Measurements from ENCODE around the gene MYO7B.
A peak's percentile ranks its signal among the peaks of the same experiment; 100 is the strongest.

MYO7B gene

DNA sequence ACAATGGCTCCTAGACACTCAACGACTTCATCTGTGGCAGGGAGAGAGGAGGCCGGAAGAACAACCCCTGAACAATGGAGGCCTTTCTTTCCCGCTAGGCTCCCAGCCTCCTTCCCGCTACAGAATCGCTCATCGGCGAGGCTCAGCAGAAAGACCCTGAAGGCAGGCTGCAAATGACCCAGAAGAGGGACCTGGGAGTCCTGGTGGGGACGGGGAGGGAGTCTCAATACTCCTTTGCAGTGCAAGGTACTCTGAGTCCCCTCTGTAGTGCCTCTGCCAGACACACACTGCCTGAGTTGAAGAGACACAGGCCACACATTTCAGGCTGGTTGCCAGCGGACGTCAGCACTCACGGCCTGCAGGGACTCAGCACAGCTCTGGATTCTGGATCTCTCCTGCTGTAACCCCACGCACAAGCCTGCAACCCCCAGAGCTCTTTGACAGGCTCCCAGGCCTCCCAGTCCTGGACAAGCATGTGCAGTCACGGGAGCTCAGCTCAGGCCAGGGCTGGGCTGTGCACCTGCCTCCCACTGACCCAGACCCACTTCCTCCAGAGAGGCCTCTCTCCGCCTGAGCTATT is 116.6 kb downstream of the MYO7B start:
- DNase-seq: peak in 11 of 14 donors; percentile 38 to 86 (median 71)

DNA sequence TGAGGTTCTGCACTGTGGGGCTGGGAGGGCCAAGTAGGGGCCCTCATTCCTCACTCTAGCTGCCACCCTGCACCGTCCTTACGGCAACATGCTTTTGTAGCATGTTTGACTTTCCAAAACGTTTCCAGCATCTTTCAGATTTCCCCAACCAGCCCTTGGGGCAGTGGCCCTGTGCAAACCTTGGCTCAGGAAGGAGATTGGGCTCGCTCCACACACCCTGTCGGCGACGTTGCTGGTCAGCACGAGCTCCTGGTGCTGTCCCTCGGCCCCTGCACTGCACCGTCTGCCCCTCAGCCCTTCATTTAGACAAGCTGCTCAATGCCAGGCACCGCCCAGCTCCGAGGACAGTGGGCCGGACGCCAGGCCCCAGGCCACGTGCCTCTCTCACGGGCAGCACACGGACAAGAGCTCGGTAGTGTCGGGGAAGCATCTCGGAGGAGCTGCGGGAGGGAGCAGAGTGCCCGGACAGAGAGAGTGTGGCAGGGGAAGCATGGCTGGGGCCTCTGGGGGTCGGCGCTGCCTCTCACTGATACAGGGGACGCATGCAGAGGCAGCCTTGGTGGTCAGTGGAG is 117.4 kb downstream of the MYO7B start:
- DNase-seq: no peak

DNA sequence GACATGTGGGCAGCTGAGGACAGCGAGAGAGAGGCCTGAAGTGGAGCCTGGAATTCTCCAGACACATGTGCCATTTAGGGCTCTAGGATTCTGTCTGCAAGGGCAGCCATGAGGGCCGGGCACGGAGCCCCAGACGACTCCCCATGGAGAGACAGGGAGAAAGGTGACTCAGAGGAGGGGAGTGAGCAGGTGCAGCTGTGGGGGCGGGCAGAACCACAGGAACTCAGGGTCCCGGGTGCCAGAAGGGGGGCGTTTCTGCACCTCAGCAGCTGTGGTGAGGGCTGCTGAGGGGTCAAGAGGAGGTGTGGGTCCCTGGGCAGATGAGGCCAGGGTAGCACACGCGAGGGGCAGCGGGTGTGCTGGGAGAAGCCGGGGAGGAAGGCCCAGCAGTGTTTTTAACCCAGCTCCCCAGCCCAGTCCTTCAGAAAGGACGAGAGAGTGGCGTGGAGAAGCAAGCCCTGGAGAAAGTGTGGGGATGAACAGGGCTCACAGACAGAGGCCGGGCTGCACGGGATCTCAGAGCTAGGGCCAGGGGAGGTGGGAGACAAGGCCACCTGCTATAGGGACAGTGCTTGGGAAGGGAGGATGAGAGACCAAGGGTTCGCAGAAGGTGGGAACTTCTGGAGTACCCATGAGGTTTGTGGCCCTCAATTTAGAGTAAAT is 118.1 kb downstream of the MYO7B start:
- DNase-seq: no peak

DNA sequence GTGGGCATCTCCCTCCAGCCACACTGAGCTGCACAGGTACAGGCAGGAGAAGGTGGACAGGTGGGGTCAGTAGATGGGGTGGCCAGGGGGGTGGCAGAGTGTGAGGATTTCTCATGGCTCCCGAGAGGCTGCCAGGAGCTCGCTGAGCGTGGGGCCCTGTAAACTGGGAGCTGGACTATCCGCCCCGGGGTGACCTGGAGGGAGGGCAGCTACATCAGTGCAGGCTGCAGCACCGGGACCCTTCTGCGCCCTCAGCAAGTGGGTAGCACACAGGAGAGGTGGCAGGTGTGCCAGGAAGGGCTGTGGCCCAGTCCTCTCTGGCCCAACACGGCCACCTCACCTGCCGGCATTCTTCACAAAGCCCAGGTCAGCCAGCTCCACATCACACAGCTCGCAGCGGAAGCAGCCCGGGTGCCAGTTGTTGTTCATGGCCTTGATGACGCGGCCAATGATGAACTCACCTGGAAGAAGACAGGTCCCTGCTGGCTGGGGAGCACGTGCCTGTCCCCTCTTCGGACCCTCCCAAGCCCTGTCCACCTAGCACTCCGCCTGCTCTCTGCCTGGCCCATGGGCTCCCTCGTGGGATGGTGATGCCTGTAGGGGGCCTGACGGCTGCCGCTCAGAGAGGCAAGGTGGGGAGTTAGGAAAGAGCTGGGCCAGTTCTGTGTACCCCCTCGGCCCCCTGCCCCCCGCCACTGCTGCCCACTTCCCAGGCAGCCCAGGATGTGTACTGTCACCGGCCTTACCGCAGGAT is 118.8 kb downstream of the MYO7B start:
- no peak for DNase-seq

DNA sequence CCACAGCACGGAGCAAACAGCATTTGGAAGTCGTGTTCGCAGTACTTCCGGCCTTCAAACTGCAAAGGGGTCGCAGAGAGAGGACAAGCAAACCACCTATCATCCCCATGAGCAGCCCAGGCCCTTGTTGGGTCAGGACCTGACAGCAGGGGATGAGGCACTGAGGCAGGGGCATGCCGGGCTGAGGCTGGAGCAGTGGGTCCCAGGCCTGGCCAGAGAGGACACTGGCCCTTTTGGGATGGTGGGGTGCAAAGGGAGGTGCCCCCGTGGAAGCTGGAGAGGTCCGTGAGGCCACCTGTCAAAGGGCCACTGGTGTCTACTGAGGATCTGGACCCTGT is 119.3 kb downstream of the MYO7B start:
- no peak for DNase-seq

DNA sequence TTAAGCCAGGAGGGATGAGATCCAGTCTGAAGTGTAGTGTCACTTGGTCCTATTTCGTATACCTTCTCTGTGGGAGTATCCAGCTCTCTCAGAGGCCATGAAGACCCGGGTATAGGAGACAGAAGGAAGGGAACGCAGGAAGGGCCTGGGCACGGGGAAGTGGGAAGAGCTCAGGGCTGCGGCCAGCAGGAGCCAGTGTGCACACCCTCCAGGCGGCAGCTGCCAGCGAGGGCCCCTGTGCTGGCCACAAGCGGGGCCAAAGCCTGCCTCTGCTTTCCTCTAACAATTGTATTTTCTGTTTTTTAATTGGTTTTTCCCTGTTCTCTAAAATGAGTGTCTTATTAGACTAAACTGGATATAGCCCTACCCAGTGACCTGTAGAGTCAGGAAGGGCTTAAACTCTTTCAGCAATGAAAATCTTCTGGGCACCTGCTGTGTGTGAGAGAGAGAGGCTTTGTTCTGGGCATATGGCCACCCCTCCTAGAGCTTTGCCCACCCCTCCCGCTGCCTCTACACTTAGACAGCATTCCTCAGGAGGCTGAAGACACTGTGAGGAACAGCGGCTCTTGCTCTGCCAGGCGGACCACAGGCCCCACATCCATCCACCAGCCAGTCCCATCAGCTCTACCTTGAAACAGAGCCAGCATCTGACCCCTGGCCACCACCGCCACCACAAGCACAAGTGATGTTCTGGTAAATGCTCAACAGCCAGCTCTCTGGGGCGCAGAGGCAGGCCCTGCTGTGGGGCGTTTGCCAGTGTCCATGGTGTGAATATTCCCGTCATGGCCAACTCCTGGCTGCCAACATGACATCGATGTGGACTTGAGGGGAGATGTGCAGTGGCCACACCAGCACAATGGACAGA is 120.0 kb downstream of the MYO7B start:
- no peak for DNase-seq

DNA sequence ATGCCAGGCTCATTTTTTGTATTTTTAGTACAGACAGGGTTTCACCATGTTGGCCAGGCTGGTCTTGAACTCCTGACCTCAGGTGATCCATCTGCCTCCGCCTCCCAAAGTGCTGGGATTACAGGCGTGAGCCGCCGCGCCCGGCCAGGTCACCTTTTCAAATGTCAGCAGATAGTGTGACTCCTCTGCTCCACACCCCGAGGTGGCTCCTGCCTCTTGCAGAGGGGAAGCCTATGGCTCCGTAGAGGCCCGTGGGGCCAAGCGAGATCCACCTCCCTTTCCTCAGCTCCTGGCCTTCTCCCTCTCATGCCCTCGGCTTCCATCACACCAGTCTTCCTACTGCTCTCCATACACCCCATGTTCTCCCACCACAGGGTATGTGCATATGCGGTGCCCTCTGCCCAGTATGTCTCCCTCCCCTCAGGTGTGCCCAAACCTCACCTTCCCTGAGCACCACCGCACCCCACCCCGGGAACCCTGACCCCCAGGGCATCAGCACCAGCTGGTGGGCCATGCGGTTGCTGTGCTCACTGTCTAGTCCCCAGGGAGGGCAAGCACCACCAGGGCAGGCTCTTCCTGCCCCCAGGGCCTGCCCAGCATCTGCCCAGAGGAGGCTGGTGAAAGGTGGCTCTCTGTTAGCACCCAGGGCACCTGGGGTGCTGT is 121.2 kb downstream of the MYO7B start:
- DNase-seq: no peak

DNA sequence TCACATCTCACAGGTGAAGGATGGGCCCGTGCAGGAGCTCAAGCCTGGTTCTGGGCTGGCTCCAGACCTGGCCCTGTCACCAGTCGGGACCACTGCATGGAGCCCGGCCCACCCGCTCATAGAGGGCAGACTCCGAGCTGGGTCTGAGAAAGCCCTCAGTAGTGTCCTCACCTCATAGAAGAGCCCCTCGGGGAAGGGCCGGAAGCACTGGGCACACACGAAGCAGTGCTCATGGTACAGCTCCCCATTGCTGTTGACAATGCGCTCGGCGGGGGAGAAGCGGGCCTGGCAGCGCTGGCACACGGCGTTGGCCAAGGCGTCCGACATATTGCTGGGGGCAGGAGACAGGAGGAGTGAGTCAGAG is 121.7 kb downstream of the MYO7B start:
- DNase-seq: no peak

DNA sequence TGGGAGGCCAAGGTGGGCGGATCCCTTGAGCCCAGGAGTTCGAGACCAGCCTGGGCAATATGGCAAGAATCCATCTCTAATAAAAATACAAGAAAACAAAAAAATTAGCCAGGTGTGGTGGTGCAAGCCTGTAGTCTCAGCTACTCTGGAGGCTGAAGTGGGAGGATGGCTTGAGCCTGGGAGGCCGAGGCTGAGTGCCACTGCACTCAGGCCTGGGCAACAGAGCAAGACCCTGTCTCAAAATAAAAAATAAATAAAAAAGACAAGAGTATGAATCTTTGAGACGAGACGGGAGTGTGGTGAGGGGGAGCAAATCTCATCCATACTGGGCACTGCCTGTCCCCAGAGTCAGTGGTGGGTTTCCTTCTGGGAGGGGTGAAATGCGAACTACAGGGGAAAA is 122.7 kb downstream of the MYO7B start:
- no peak for DNase-seq

DNA sequence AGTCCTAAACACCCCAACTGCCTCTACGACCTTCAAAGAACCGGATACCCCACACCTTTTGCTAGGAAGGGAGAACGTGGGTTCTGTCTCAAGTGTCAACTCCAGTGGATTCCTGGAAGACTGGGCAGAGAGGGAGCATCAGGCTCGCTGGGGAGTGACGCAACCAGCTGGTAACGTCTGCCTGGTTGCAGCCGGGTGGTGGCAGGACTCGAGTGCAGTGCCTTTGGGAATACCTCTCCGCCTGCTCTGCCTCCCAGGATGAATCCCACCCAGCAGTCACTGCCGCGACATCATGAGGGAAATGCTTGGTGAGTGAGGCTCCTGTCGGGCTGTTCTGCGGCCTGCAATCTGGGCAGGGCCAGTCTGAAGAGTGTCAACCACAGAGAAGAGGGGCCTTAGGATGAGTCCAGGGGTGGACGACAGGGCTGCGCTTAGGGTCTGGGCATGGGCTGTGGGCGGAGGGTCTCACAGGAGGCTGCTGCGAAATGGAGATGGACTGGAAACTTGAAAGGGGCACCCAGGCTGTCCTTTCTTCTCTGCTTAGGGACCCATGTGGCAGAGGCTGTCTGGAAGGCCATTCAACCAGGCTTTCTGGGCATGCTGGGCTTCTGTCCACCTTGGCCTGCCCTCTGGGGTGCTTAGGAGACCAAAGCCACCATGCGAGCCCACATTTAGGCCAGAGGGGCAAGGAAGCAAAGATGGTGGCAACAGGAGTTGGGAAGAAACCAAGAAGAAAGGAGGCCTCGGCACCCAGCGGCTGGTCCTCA is 123.3 kb downstream of the MYO7B start:
- no peak for DNase-seq

DNA sequence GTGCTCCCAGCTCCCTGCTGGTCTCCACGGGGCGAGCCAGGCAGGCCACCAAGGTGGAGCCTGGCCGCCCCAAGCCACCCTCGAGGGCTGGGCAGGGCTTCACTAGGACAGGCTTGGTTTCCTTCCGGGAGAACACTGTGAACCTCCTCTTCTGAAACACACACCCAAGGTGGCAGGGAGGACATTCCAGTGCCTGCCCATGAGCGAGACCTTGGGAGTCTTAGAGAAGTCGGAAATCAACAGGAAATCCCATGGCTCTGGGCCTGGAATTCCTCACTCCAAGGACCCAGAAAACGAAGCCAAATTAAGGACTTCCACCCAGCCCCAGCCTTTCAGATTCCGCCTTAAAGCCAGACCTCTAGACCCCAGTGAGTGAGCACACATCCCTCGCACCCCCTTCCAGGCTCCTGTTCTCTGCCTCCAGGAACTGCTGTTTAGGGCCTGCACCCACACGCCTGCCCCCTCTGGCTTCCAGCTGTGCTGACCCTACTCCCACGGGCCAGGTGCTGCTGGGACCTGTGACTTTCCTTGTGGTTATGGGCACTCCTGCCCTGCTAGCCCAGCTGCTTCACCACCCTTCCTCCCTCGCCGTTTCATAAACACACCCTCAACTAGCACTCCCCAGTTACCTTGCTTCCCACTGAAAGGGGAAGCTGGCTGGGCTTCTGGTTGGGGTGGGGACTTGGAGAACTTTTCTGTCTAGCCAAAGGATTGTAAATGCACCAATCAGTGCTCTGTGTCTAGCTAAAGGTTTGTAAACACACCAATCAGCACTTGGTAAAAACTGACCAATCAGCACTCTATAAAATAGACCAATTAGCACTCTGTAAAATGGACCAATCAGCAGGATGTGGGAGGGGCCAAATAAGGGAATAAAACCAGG is 124.2 kb downstream of the MYO7B start:
- DNase-seq: no peak

DNA sequence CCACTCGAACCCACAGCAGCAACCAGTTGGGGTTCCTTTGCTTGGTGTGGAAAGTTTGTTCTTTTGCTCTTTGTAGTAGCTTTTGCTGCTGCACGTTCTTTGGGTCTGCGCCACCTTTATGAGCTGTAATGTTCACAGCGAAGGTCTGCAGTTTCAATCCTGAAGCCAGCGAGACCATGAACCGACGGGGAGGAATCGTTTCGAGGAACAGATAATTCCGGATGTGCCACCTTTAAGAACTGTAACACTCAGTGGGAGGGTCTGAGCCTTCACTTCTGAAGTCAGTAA is 124.8 kb downstream of the MYO7B start:
- DNase-seq: no peak

DNA sequence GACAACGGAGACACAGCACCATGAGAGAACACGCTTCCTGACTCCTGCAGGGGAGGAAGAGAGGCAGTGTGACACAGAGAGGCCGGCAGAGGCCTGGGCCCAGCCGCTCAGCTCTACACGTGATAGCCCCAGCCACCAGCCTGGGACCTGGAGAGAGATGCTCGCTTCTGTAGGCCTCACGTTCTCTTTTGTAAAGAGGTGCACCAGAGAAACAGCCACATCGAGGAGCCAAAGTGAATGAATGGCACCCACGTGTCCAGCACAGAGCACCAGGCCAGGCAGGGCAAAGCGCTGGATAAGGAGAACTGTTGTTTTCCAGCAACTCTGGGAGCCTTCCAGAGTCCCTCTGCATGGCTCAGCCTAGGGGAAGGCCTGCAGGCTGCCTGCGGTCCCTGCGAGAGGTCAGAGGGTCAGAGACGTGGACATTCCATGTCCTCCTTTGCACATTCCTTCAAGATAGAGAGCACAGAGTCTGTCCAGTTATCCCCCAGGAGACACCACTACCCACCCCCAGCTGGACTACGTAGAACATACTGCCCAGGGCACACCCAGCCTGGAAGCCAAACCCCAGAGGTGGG is 125.7 kb downstream of the MYO7B start:
- peak in 5 of 14 donors; percentile 33 to 60 (median 39) for DNase-seq

DNA sequence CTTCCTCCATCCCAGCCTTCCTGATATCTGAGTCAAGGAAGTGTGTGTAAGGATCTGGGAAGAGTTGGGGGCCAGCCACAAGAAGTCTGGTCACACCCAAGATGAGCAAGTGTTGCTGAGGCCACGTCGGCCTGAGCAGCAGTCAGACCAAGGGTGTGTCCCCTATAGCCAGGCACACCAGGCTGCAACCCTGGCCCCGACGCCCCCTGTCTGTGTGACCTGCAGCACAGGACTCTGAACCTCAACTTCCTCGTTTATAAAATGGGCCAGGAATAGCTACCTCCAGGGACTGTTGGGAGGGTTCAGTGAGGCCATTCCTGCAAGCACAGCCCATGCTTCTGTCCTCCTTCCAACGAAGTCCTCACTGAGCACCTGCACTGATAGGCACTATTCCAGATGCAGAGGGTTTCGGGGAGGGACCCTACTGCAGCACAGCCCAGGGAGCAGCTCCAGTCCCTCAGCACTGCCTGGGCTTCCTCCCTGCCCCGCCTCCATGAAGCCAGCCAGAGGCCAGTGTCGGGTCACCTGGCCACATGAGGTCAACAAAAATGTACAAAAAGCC is 126.5 kb downstream of the MYO7B start:
- DNase-seq: no peak

DNA sequence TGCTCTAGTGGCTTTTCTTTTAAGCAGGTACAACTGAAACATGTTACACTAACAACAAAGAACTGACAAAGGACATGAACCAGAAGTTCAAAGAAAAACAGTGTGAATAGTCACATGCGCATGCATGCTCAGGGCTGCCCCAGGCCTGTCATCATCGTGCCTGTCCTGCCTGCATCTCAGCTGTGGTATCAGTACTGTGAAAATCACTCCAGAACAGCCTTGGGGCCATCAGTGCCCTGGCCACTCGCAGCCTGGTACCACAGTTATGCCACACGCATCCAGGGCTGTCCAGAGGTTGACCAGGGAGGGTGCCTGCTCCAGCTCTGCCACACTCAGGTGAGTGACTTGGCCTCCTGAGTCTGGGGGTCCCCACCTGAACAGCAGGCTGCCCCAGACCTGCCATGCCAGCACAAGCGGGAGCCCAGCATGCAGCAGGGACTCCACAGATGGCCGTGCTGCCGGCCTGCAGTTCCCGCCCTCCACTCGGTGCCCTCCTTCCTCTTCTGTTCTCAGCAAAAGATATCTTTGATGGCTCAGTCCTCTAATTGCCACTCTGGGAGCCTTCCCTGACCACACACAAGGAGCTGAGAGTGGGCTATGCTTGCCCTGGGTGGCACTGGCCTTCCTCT is 127.6 kb downstream of the MYO7B start:
- no peak for DNase-seq

DNA sequence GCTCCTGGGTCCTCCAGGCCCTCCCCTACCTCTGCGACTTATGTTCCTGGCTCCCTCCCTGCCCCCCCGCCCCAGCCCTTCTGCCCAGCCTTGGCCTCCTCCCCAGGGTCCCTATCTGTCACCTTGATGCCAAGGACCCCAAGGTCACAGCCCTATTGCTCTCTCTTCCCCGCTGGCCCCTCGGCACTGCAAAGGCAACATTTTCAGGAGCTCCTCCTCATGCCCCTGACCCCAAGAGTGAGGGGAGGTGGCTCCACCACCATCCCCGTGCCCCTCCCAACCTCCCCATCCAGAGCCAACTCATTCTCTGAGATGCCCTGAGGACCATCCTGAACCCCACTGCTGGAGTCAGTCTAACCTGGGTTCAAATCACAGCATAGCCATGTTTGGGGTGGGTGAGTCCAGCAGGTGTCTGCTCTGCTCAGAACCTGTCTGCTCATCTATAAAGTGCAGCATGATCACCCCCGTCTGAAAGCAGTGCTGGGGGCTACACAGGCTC is 128.1 kb downstream of the MYO7B start:
- DNase-seq: no peak

DNA sequence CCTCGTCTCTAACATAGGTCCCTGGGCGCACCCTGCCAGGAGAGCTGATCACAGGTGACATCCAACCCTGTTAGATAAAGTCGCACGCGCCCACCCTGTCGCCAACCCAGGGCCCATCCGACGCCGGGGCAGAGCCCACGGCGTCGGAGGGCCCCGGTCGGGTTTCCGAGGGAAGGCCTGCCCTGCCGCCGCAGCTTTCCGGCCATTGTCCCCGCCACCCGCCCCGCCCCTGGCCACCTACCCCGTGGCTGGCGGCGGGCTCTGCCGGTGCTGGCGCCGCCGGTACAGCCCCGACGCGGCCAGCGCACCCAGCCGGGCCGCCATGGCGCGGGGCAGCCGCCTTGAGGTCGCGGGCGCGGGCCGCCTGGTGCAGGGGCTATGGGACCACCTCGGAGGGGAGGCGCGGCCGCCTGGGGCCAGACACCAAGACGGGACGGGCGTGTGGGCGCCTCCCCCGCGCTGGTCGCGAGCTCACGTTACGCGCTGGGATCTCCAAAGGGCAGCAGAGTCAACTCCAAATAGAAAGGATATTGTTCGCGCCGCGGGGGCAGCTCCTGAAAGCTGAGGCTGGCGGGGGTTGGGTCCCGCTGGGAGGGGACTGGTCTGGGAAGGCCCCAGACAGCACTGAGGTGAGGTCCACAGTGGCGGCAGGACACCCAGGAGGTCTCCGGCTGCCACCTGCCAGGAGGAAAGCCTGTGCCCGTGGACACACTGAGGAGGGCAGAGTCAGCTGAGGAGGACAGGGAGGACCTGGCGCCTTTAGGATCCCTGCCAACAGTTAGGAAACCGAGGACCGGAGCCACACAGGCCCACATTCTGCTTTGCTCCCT is 128.8 kb downstream of the MYO7B start:
- DNase-seq: no peak

DNA sequence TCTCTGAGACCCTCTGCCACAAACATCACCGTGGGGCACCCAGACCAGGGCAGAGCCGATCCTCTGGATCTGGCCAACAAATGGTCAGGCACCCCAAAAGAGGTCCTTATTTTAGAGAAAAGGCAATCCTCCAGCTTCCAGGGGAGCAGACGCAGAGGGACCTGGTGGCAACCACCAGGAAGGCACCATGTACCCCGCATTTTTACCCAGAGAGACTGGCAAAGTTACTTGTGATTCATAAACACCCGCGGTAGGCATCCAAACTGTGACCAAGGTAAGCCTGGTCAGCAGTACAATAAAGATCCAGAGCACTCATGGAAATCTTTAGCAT is 129.4 kb downstream of the MYO7B start:
- no peak for DNase-seq

Measured in C1 segment of cervical spinal cord (tissue), 14 donors.